ENCODE data around the gene OTUB2.

DNA sequence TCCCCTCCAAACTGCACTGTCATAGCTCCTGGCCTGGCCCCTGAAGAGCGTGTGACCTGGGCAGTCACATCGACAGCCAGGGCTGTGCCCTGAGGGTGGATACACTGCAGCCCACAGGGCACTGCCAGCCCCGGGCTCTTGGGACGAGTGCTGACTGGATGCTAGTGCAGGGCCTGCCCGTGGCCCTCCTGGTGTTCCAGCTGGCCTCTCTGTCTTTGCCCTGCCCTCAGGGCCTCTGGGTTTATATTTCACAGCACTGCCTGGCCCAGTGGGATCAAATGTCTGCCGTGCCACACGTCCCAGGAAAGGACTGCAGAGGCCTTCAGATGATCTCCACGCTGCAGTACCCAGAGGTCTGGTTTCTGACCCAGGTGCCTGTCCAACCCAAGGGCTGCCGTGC lies 39.2 kb upstream of the OTUB2 start:
- TF ChIP-seq, protein P1, sequence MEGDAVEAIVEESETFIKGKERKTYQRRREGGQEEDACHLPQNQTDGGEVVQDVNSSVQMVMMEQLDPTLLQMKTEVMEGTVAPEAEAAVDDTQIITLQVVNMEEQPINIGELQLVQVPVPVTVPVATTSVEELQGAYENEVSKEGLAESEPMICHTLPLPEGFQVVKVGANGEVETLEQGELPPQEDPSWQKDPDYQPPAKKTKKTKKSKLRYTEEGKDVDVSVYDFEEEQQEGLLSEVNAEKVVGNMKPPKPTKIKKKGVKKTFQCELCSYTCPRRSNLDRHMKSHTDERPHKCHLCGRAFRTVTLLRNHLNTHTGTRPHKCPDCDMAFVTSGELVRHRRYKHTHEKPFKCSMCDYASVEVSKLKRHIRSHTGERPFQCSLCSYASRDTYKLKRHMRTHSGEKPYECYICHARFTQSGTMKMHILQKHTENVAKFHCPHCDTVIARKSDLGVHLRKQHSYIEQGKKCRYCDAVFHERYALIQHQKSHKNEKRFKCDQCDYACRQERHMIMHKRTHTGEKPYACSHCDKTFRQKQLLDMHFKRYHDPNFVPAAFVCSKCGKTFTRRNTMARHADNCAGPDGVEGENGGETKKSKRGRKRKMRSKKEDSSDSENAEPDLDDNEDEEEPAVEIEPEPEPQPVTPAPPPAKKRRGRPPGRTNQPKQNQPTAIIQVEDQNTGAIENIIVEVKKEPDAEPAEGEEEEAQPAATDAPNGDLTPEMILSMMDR (IDR thresholded peaks at IDR 0.05; ENCODE audit: low read depth, low read length): no peak
- TF ChIP-seq EZH2phosphoT487 (IDR thresholded peaks at IDR 0.05; ENCODE audit: low read depth): no peak
